Measurements from ENCODE around the gene SMIM20.
A peak's percentile ranks its signal among the peaks of the same experiment; 100 is the strongest.
"Not testable (repeated sequence)": the region's sequence is repeated elsewhere in the genome, so short reads cannot be mapped to it uniquely, and the experiment has no call there.

SMIM20 gene

GRCh38 chr4:25890571-25891485, 23.2 kb upstream of the SMIM20 start:
- no peak for DNase-seq (ENCODE audit: low read depth)

- no peak for DNase-seq (ENCODE audit: low read depth)
These were observed 21.2 kb upstream of the SMIM20 start for GRCh38 chr4:25892796-25893195.

GRCh38 chr4:25896776-25897539, 17.1 kb upstream of the SMIM20 start:
- DNase-seq (ENCODE audit: low read depth): no peak

- no peak for DNase-seq (ENCODE audit: low read depth)
These were observed 13.7 kb upstream of the SMIM20 start for GRCh38 chr4:25900310-25900709.

- DNase-seq (ENCODE audit: low read depth): no peak
These were observed 13.0 kb upstream of the SMIM20 start for GRCh38 chr4:25901030-25901430.

GRCh38 chr4:25903900-25904747, 9.9 kb upstream of the SMIM20 start:
- no peak for DNase-seq (ENCODE audit: low read depth)

GRCh38 chr4:25904748-25905082, 9.3 kb upstream of the SMIM20 start:
- no peak for DNase-seq (ENCODE audit: low read depth)

GRCh38 chr4:25905371-25905770, 8.6 kb upstream of the SMIM20 start:
- no peak for DNase-seq (ENCODE audit: low read depth)

- not testable (repeated sequence) for DNase-seq (ENCODE audit: low read depth)
These were observed 7.9 kb upstream of the SMIM20 start for GRCh38 chr4:25906113-25906512.

GRCh38 chr4:25908491-25908901, 5.5 kb upstream of the SMIM20 start:
- peak; percentile 91 for DNase-seq (ENCODE audit: low read depth)

GRCh38 chr4:25911356-25911755, 2.7 kb upstream of the SMIM20 start:
- no peak for DNase-seq (ENCODE audit: low read depth)

- no peak for DNase-seq (ENCODE audit: low read depth)
These were observed 767 bp upstream of the SMIM20 start for GRCh38 chr4:25913056-25913850.

- no peak for DNase-seq (ENCODE audit: low read depth)
These were observed 791 bp downstream of the SMIM20 start for GRCh38 chr4:25914670-25915352.

GRCh38 chr4:25915353-25915705, 1.3 kb downstream of the SMIM20 start:
- no peak for DNase-seq (ENCODE audit: low read depth)

GRCh38 chr4:25916870-25917269, 2.9 kb downstream of the SMIM20 start:
- DNase-seq (ENCODE audit: low read depth): no peak

GRCh38 chr4:25919676-25920075, 5.7 kb downstream of the SMIM20 start:
- DNase-seq (ENCODE audit: low read depth): no peak

GRCh38 chr4:25921922-25922321, 7.9 kb downstream of the SMIM20 start:
- no peak for DNase-seq (ENCODE audit: low read depth)

- DNase-seq (ENCODE audit: low read depth): no peak
These were observed 8.9 kb downstream of the SMIM20 start for GRCh38 chr4:25922812-25923369.

- DNase-seq (ENCODE audit: low read depth): no peak
These were observed 9.7 kb downstream of the SMIM20 start for GRCh38 chr4:25923745-25924144.

GRCh38 chr4:25925486-25926201, 11.6 kb downstream of the SMIM20 start:
- DNase-seq (ENCODE audit: low read depth): no peak

All from GM04504 (cell line).